CD4-positive, alpha-beta T cell treated with Interleukin-4 for 1 hour (primary cell): ENCODE measurements around the gene GCA.
A peak's percentile ranks its signal among the peaks of the same experiment; 100 is the strongest.

Experiments used
- DNase-seq, 2 donors: peaks; one replicate each; pipeline ENCODE4 v3.0.0-alpha.2; 2020 to 2022

GCA gene

GRCh38 chr2:162328424-162329157 lies 15.3 kb upstream of the GCA start:
- no peak for DNase-seq

GRCh38 chr2:162330881-162331280 lies 13.1 kb upstream of the GCA start:
- DNase-seq = no peak

GRCh38 chr2:162333968-162334367 lies 10.0 kb upstream of the GCA start:
- DNase-seq = peak; percentile 25 to 26

- DNase-seq = no peak
Observed at GRCh38 chr2:162337868-162338267, 6.1 kb upstream of the GCA start.

- DNase-seq = no peak
Observed at GRCh38 chr2:162340822-162341221, 3.1 kb upstream of the GCA start.

- DNase-seq = no peak
Observed at GRCh38 chr2:162342321-162342720, 1.6 kb upstream of the GCA start.

- DNase-seq = no peak
Observed at GRCh38 chr2:162342841-162343240, 1.1 kb upstream of the GCA start.

GRCh38 chr2:162343492-162343823 lies 474 bp upstream of the GCA start:
- no peak for DNase-seq

- no peak for DNase-seq
Observed at GRCh38 chr2:162344617-162344950, 652 bp downstream of the GCA start.

- DNase-seq = no peak
Observed at GRCh38 chr2:162365392-162365791, 21.5 kb downstream of the GCA start.

- DNase-seq = no peak
Observed at GRCh38 chr2:162368494-162368893, 24.6 kb downstream of the GCA start.

- no peak for DNase-seq
Observed at GRCh38 chr2:162369551-162369950, 25.6 kb downstream of the GCA start.

- no peak for DNase-seq
Observed at GRCh38 chr2:162370931-162371330, 27.0 kb downstream of the GCA start.

- DNase-seq = no peak
Observed at GRCh38 chr2:162372818-162373217, 28.9 kb downstream of the GCA start.

- no peak for DNase-seq
Observed at GRCh38 chr2:162379719-162380580, 36.0 kb downstream of the GCA start.

GRCh38 chr2:162381851-162382250 lies 37.9 kb downstream of the GCA start:
- DNase-seq = no peak

- DNase-seq = no peak
Observed at GRCh38 chr2:162382278-162382677, 38.3 kb downstream of the GCA start.

GRCh38 chr2:162385536-162385935 lies 41.6 kb downstream of the GCA start:
- no peak for DNase-seq

- DNase-seq = no peak
Observed at GRCh38 chr2:162390801-162391200, 46.9 kb downstream of the GCA start.

- DNase-seq = no peak
Observed at GRCh38 chr2:162400336-162400735, 56.4 kb downstream of the GCA start.

- DNase-seq = no peak
Observed at GRCh38 chr2:162401871-162402270, 57.9 kb downstream of the GCA start.

- no peak for DNase-seq
Observed at GRCh38 chr2:162403884-162404283, 60.0 kb downstream of the GCA start.
